ENCODE data around the gene SIK2. TPM values are rescaled to one million over a fixed set of nuclear protein-coding genes. Genes with fewer than 3 reads are reported as not detected.

Gene SIK2
- total RNA-seq, 1 experiment from 2014 or later = 64.8 TPM

- Histone ChIP-seq H3K4me2 (ENCODE audit: low read depth, low read length, poor library complexity, severe bottlenecking) (no peak overlapping the region), H3K9me2 (replicated peaks; ENCODE audit: insufficient read depth, low read length) (no peaks in the 10 kb centered on the region), H4K20me1 (ENCODE audit: insufficient read depth, low read depth, low read length) (no peaks in the 10 kb centered on the region), H3K9me3 (ENCODE audit: low read length) (no peaks in the 10 kb centered on the region), H3K9ac (ENCODE audit: low read length) (no peak overlapping the region), H3K79me2 (ENCODE audit: low read length) (no peaks in the 10 kb centered on the region), H3K27ac (ENCODE audit: low read length) (no peak overlapping the region), H3K4me3 (ENCODE audit: low read length) (no peak overlapping the region), H3K27me3 (ENCODE audit: low read length) (no peaks in the 10 kb centered on the region), H3K36me3 (ENCODE audit: insufficient read depth, low read length) (peaks cover 64% of the 10 kb centered on the region), H3K4me1 (ENCODE audit: low read length) (no peaks in the 10 kb centered on the region), H2AFZ (ENCODE audit: low read length) (no peak overlapping the region)
- no peak for DNase-seq
Observed at GRCh38 chr11:111726301-111726713, 124.1 kb downstream of the SIK2 start.

GRCh38 chr11:111727431-111727830, 125.2 kb downstream of the SIK2 start:
- Histone ChIP-seq H3K9me2 (replicated peaks; ENCODE audit: insufficient read depth, low read length) (no peaks in the 10 kb centered on the region), H3K27ac (ENCODE audit: low read length) (no peak overlapping the region), H3K27me3 (ENCODE audit: low read length) (no peaks in the 10 kb centered on the region), H3K9me3 (ENCODE audit: low read length) (no peaks in the 10 kb centered on the region), H3K36me3 (ENCODE audit: insufficient read depth, low read length) (peaks cover 53% of the 10 kb centered on the region), H3K9ac (ENCODE audit: low read length) (no peak overlapping the region), H3K79me2 (ENCODE audit: low read length) (no peaks in the 10 kb centered on the region), H4K20me1 (ENCODE audit: insufficient read depth, low read depth, low read length) (no peaks in the 10 kb centered on the region), H2AFZ (ENCODE audit: low read length) (no peak overlapping the region), H3K4me3 (ENCODE audit: low read length) (no peak overlapping the region), H3K4me2 (ENCODE audit: low read depth, low read length, poor library complexity, severe bottlenecking) (no peak overlapping the region), H3K4me1 (ENCODE audit: low read length) (no peaks in the 10 kb centered on the region)
- DNase-seq = no peak

DNA sequence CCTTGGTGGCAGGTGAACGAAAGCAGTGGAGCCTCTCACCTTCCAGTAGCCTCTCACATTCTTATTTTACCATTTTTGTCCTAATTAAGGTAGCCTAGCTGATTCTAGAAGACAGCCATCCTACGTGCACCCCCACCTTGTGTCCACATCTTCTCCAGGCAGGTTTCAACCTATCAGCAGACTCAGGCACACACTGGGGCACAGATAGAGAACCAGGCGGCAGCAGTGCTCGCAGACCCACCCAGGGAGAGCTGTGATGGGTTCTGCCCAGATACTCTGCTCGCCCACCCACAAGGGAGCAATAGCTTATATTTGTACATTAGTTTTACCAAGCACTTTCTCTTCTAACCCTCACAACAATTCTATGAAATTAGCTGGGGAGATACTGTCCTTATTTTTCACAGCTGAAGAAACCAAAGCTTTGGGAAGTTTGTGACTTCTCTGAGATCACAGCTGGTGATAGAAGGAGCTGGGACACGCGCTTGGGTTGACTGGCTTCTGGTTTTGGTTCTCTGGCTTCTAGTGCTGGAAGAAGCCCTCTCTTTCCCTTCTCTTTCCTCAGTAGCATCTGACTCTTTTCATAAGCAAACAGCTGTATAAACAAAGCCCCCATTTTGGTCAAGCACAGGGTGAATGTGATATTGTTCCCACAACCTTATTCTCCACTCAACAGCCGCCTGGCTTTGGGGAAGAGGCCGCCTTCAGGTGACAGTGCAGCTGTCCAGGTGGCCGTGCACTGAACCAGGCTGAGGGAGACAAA, 127.0 kb downstream of the SIK2 start:
- H4K20me1 ChIP-seq (ENCODE audit: insufficient read depth, low read depth, low read length) = no peaks in the 10 kb centered on the region
- H3K4me2 ChIP-seq (ENCODE audit: low read depth, low read length, poor library complexity, severe bottlenecking) = no peak overlapping the region
- H3K36me3 ChIP-seq (ENCODE audit: insufficient read depth, low read length) = peaks cover 38% of the 10 kb centered on the region
- no peak overlapping the region for H3K4me3 ChIP-seq (ENCODE audit: low read length)
- no peaks in the 10 kb centered on the region for H3K9me3 ChIP-seq (ENCODE audit: low read length)
- H3K9ac ChIP-seq (ENCODE audit: low read length) = no peak overlapping the region
- no peaks in the 10 kb centered on the region for H3K79me2 ChIP-seq (ENCODE audit: low read length)
- H3K27ac ChIP-seq (ENCODE audit: low read length) = no peak overlapping the region
- no peaks in the 10 kb centered on the region for H3K4me1 ChIP-seq (ENCODE audit: low read length)
- H3K27me3 ChIP-seq (ENCODE audit: low read length) = no peaks in the 10 kb centered on the region
- no peak overlapping the region for H2AFZ ChIP-seq (ENCODE audit: low read length)
- DNase-seq = no peak
- H3K9me2 ChIP-seq (replicated peaks; ENCODE audit: insufficient read depth, low read length) = no peaks in the 10 kb centered on the region

DNA sequence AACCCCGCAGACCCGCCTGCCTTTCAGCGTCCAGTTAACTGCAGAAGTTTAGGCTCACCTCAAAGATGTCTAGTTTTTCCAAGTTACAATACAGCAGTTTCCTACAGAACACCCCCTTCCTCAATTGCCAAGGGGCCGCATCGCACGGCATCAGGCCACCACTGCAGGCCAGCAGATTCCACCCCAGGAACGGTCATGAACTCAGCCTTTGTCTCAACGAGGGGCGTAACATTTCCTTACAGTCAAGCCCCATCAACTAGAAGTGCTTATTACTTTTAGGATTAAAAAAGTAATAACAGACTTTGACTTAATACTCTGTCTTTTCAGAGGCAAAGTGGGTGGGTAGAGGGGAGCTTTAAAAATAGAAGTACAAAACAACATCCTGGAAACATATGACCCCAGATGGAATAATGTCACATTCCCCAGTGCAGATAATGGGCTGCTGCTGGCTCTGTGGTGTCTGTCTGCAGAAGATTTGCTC, 127.6 kb downstream of the SIK2 start:
- Histone ChIP-seq H4K20me1 (ENCODE audit: insufficient read depth, low read depth, low read length) (no peaks in the 10 kb centered on the region), H3K79me2 (ENCODE audit: low read length) (no peaks in the 10 kb centered on the region), H3K9ac (ENCODE audit: low read length) (no peak overlapping the region), H3K27ac (ENCODE audit: low read length) (no peak overlapping the region), H3K36me3 (ENCODE audit: insufficient read depth, low read length) (peaks cover 32% of the 10 kb centered on the region), H3K4me3 (ENCODE audit: low read length) (no peak overlapping the region), H3K27me3 (ENCODE audit: low read length) (no peaks in the 10 kb centered on the region), H3K9me3 (ENCODE audit: low read length) (no peaks in the 10 kb centered on the region), H2AFZ (ENCODE audit: low read length) (no peak overlapping the region), H3K9me2 (replicated peaks; ENCODE audit: insufficient read depth, low read length) (no peaks in the 10 kb centered on the region), H3K4me1 (ENCODE audit: low read length) (no peaks in the 10 kb centered on the region), H3K4me2 (ENCODE audit: low read depth, low read length, poor library complexity, severe bottlenecking) (no peak overlapping the region)
- DNase-seq = no peak

DNA sequence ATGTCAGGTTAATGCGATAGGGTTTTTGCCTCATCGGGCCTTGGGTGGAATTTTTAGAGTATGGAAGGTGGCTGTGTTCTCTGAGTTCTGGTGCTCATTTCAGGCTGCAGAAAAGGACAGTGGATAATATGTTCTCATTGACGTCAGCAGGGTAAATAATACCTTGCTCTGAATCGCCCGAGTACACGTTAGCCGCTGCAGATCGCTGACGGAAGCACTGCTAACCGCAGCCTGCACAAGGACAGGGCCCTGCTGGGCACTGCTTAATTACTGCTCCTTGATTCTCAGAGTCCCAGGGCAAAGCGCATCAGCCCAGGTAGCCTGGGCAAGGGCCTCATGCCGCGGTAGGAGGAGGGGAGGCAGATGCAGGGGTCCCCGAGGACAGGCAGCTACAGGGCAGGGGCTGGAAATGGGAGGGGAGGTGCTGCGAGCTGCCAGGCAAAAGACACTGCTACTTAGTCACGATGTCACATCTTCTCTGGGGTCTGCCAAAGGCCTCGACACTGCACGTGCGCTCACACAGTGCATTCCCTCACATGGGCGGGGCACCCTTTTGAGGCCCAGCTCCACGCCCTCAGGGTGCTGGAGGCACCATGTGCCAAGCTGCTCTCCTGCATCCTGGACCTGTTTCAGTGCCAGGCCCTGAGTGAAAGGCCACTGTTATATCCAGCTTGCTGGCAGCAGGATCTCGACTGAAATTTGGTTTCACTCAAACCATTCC, 128.8 kb downstream of the SIK2 start:
- no peaks in the 10 kb centered on the region for H3K4me1 ChIP-seq (ENCODE audit: low read length)

GRCh38 chr11:111731821-111732220, 129.6 kb downstream of the SIK2 start:
- Histone ChIP-seq H3K9ac (ENCODE audit: low read length) (no peak overlapping the region), H3K27me3 (ENCODE audit: low read length) (no peaks in the 10 kb centered on the region), H3K4me2 (ENCODE audit: low read depth, low read length, poor library complexity, severe bottlenecking) (no peak overlapping the region), H3K36me3 (ENCODE audit: insufficient read depth, low read length) (peaks cover 12% of the 10 kb centered on the region), H3K79me2 (ENCODE audit: low read length) (no peaks in the 10 kb centered on the region), H3K4me3 (ENCODE audit: low read length) (no peak overlapping the region), H4K20me1 (ENCODE audit: insufficient read depth, low read depth, low read length) (no peaks in the 10 kb centered on the region), H3K9me3 (ENCODE audit: low read length) (no peaks in the 10 kb centered on the region), H3K9me2 (replicated peaks; ENCODE audit: insufficient read depth, low read length) (no peaks in the 10 kb centered on the region), H3K27ac (ENCODE audit: low read length) (no peak overlapping the region), H2AFZ (ENCODE audit: low read length) (no peak overlapping the region), H3K4me1 (ENCODE audit: low read length) (no peaks in the 10 kb centered on the region)
- no peak for DNase-seq

More for the DNA sequence above, 128.8 kb downstream of the SIK2 start:
- H2AFZ ChIP-seq (ENCODE audit: low read length) = no peak overlapping the region
- no peaks in the 10 kb centered on the region for H3K79me2 ChIP-seq (ENCODE audit: low read length)
- H3K27me3 ChIP-seq (ENCODE audit: low read length) = no peaks in the 10 kb centered on the region
- no peaks in the 10 kb centered on the region for H3K9me3 ChIP-seq (ENCODE audit: low read length)
- H3K36me3 ChIP-seq (ENCODE audit: insufficient read depth, low read length) = peaks cover 20% of the 10 kb centered on the region
- H3K9me2 ChIP-seq (replicated peaks; ENCODE audit: insufficient read depth, low read length) = no peaks in the 10 kb centered on the region
- no peaks in the 10 kb centered on the region for H4K20me1 ChIP-seq (ENCODE audit: insufficient read depth, low read depth, low read length)
- no peak overlapping the region for H3K27ac ChIP-seq (ENCODE audit: low read length)
- H3K4me2 ChIP-seq (ENCODE audit: low read depth, low read length, poor library complexity, severe bottlenecking) = no peak overlapping the region
- no peak for DNase-seq
- no peak overlapping the region for H3K4me3 ChIP-seq (ENCODE audit: low read length)
- no peak overlapping the region for H3K9ac ChIP-seq (ENCODE audit: low read length)

- DNase-seq = no peak
- Histone ChIP-seq H3K4me1 (ENCODE audit: low read length) (no peaks in the 10 kb centered on the region), H2AFZ (ENCODE audit: low read length) (no peak overlapping the region), H3K4me3 (ENCODE audit: low read length) (no peak overlapping the region), H3K9ac (ENCODE audit: low read length) (no peak overlapping the region), H3K36me3 (ENCODE audit: insufficient read depth, low read length) (peaks cover 5% of the 10 kb centered on the region; the same call in 1 of the 2 replicates), H3K9me2 (replicated peaks; ENCODE audit: insufficient read depth, low read length) (no peaks in the 10 kb centered on the region), H3K27me3 (ENCODE audit: low read length) (no peaks in the 10 kb centered on the region), H3K79me2 (ENCODE audit: low read length) (no peaks in the 10 kb centered on the region), H3K27ac (ENCODE audit: low read length) (no peak overlapping the region), H3K9me3 (ENCODE audit: low read length) (no peaks in the 10 kb centered on the region), H4K20me1 (ENCODE audit: insufficient read depth, low read depth, low read length) (no peaks in the 10 kb centered on the region), H3K4me2 (ENCODE audit: low read depth, low read length, poor library complexity, severe bottlenecking) (no peak overlapping the region)
Observed at GRCh38 chr11:111733016-111733415, 130.8 kb downstream of the SIK2 start.

- H3K4me2 ChIP-seq (ENCODE audit: low read depth, low read length, poor library complexity, severe bottlenecking) = no peak overlapping the region
- peaks cover 10% of the 10 kb centered on the region; the same call in 1 of the 2 replicates for H3K36me3 ChIP-seq (ENCODE audit: insufficient read depth, low read length)
- H3K27me3 ChIP-seq (ENCODE audit: low read length) = no peaks in the 10 kb centered on the region
- no peak overlapping the region for H3K4me3 ChIP-seq (ENCODE audit: low read length)
- no peak overlapping the region for H3K27ac ChIP-seq (ENCODE audit: low read length)
- no peaks in the 10 kb centered on the region for H4K20me1 ChIP-seq (ENCODE audit: insufficient read depth, low read depth, low read length)
- no peaks in the 10 kb centered on the region for H3K79me2 ChIP-seq (ENCODE audit: low read length)
- no peaks in the 10 kb centered on the region for H3K4me1 ChIP-seq (ENCODE audit: low read length)
- H3K9me3 ChIP-seq (ENCODE audit: low read length) = no peaks in the 10 kb centered on the region
- peak; percentile 74 for DNase-seq
- no peak overlapping the region for H3K9ac ChIP-seq (ENCODE audit: low read length)
- no peaks in the 10 kb centered on the region for H3K9me2 ChIP-seq (replicated peaks; ENCODE audit: insufficient read depth, low read length)
- H2AFZ ChIP-seq (ENCODE audit: low read length) = no peak overlapping the region
Observed at GRCh38 chr11:111733611-111734088, 131.4 kb downstream of the SIK2 start.
